K562 (cell line): ENCODE measurements around the gene AGT. TPM values are rescaled to one million over a fixed set of nuclear protein-coding genes. Genes with fewer than 3 reads are reported as not detected.
A peak's percentile ranks its signal among the peaks of the same experiment; 100 is the strongest.

ENCODE experiments used
- CTBP1 ChIP-seq: fragments of 450-650 bp; IDR thresholded peaks from 2 replicates; pipeline ENCODE4 v1.6.1; 2016; ENCODE audit warnings: borderline replicate concordance
- EZH2 ChIP-seq: IDR thresholded peaks from 2 replicates; pipeline ENCODE4 v1.6.1; 2012; ENCODE audit warnings: low read depth, mild to moderate bottlenecking, inconsistent platforms, low read length, borderline replicate concordance
- FOXA3 ChIP-seq, 2 experiments: fragments of 450-650 bp in 1 of 2; sonication (generic) in 1 of 2; formaldehyde crosslinking; IDR thresholded peaks in 1 of 2; conservative IDR thresholded peaks in 1 of 2; 2 replicates each; pipeline versions ENCODE4 v1.4.0 to v1.8.0; 2020 to 2022; ENCODE audit warnings: mild to moderate bottlenecking in 2 of 2, missing genetic modification reagents in 1 of 2
- HDGF ChIP-seq: fragments of 450-650 bp; IDR thresholded peaks from 2 replicates; pipeline ENCODE4 v1.6.1; 2016
- MAFG ChIP-seq: fragments of 450-650 bp; conservative IDR thresholded peaks from 2 replicates; pipeline ENCODE4 v1.6.1; 2016; ENCODE audit warnings: missing genetic modification characterization, missing compliant biosample characterization
- NCOR1 ChIP-seq: fragments of 450-650 bp; IDR thresholded peaks from 2 replicates; pipeline ENCODE4 v1.6.1; 2016; ENCODE audit warnings: mild to moderate bottlenecking, moderate library complexity
- NRF1 ChIP-seq, 2 experiments: fragments of 450-650 bp; IDR thresholded peaks in 1 of 2; conservative IDR thresholded peaks in 1 of 2; 2 replicates each; pipeline ENCODE4 v1.6.1; 2014; ENCODE audit warnings: mild to moderate bottlenecking in 2 of 2
- RBM14 ChIP-seq: fragments of 200-400 bp; formaldehyde crosslinking; IDR thresholded peaks from 2 replicates; pipeline ENCODE4 v1.6.1; 2018; ENCODE audit warnings: low read depth, mild to moderate bottlenecking, low read length, moderate library complexity, borderline replicate concordance; ENCODE audit not compliant: insufficient read depth
- RBM17 ChIP-seq: fragments of 200-400 bp; formaldehyde crosslinking; IDR thresholded peaks from 2 replicates; pipeline ENCODE4 v1.6.1; 2017; ENCODE audit warnings: low read depth, mild to moderate bottlenecking, low read length, borderline replicate concordance
- RBM34 ChIP-seq: fragments of 200-400 bp; formaldehyde crosslinking; IDR thresholded peaks from 2 replicates; pipeline ENCODE4 v1.6.1; 2018; ENCODE audit warnings: low read length, borderline replicate concordance; ENCODE audit not compliant: insufficient read depth
- SFPQ ChIP-seq: fragments of 200-400 bp; formaldehyde crosslinking; IDR thresholded peaks from 2 replicates; pipeline ENCODE4 v1.6.1; 2017; ENCODE audit warnings: mild to moderate bottlenecking, low read depth, low read length, moderate library complexity
- SRF ChIP-seq, 2 experiments: fragments of 250-450, 450-650 bp in 1 of 2; sonication (Bioruptor Pico) in 1 of 2; sonication (generic) in 1 of 2; formaldehyde crosslinking; IDR thresholded peaks; 2 replicates each; pipeline versions ENCODE4 v1.5.0 to v1.5.1; 2020 to 2022; ENCODE audit warnings: mild to moderate bottlenecking in 1 of 2, missing genetic modification reagents in 1 of 2
- SRSF9 ChIP-seq: fragments of 200-400 bp; formaldehyde crosslinking; IDR thresholded peaks from 2 replicates; pipeline ENCODE4 v1.6.1; 2017; ENCODE audit warnings: low read depth, low read length, borderline replicate concordance
- TAL1 ChIP-seq: fragments of 450-650 bp; IDR thresholded peaks from 2 replicates; pipeline ENCODE4 v1.6.1; 2016; ENCODE audit warnings: mild to moderate bottlenecking
- TFAP4 ChIP-seq: sonication (generic); formaldehyde crosslinking; IDR thresholded peaks from 2 replicates; pipeline ENCODE4 v1.8.0; 2022; ENCODE audit warnings: missing genetic modification reagents, mild to moderate bottlenecking, moderate library complexity, borderline replicate concordance
- U2AF1 ChIP-seq: fragments of 200-400 bp; formaldehyde crosslinking; optimal IDR thresholded peaks from 2 replicates; pipeline ENCODE3; 2017; ENCODE audit warnings: mild to moderate bottlenecking, low read depth, low read length, moderate library complexity
- USF1 ChIP-seq: sonication (generic); formaldehyde crosslinking; IDR thresholded peaks from 2 replicates; pipeline ENCODE4 v1.9.0; 2022; ENCODE audit warnings: mild to moderate bottlenecking, missing genetic modification reagents
- XRCC3 ChIP-seq: fragments of 450-650 bp; IDR thresholded peaks from 2 replicates; pipeline ENCODE4 v1.6.1; 2017; ENCODE audit warnings: mild to moderate bottlenecking, moderate library complexity
- ZHX1 ChIP-seq: fragments of 150-350 bp; conservative IDR thresholded peaks from 2 replicates; pipeline ENCODE4 v1.6.1; 2014; ENCODE audit warnings: low read length
- ZNF146 ChIP-seq: IDR thresholded peaks from one replicate; pipeline ENCODE4 v1.6.1; 2018; ENCODE audit warnings: missing compliant biosample characterization; ENCODE audit not compliant: unreplicated experiment
- ZNF197 ChIP-seq: fragments of 200-800 bp; sonication (Bioruptor generic); IDR thresholded peaks from 2 replicates; pipeline ENCODE4 v1.6.1; 2016; ENCODE audit warnings: low read depth, missing genetic modification characterization, missing compliant biosample characterization
- ZNF655 ChIP-seq: fragments of 250-450 bp; sonication (Bioruptor Pico); IDR thresholded peaks from 2 replicates; pipeline ENCODE4 v1.5.0; 2021
- polyA plus RNA-seq, 8 experiments: library from polyadenylated mRNA; depleted of rRNA in 4 of 8; stranded (reverse) in 5 of 8; unstranded in 3 of 8; fragments of >200 nt; fragmentation: Nextera tagmentation in 2 of 8; fragmentation: Illumina TruSeq in 1 of 8; extraction: Ambion mirVana in 2 of 8; extraction: Trizol in 1 of 8; gene quantifications; 2 replicates each; pipeline versions ENCODE4 v1.2.1 to v1.2.3, GENCODE V29; 2011 to 2014; ENCODE audit warnings: inconsistent platforms in 1 of 8, missing spikeins in 1 of 8
- total RNA-seq, 7 experiments: library from RNA; depleted of rRNA in 6 of 7; stranded (reverse); fragments of >200 nt in 6 of 7; fragmentation: Illumina TruSeq in 2 of 7; extraction: Trizol in 2 of 7; gene quantifications; 2 replicates each; pipeline versions ENCODE4 v1.2.1 to v1.2.3, GENCODE V29; 2011 to 2021; ENCODE audit warnings: low replicate concordance in 1 of 7

Gene AGT
- total and polyA plus RNA-seq, 9 of the 15 experiments (the other 6 are each of a cell fraction or from before 2014, with no cell fraction given), result 0.40 TPM; not detected in 8

- TF ChIP-seq ZNF655, result no peak
- TF ChIP-seq ZHX1, result no peak
- TF ChIP-seq U2AF1, result no peak
- no peak for TF ChIP-seq NRF1 (conservative IDR thresholded peaks at IDR 0.05 in 1 of 2, IDR thresholded peaks at IDR 0.05 in 1 of 2)
- peak; percentile 75 for TF ChIP-seq USF1 (CRISPR knock-in tag)
- no peak for TF ChIP-seq SRSF9
- no peak for TF ChIP-seq SRF (CRISPR knock-in tag; IDR thresholded peaks at IDR 0.05)
- TF ChIP-seq FOXA3 (CRISPR knock-in tag; conservative IDR thresholded peaks at IDR 0.05 in 1 of 2, IDR thresholded peaks at IDR 0.05 in 1 of 2), result no peak
- no peak for TF ChIP-seq MAFG (tag)
- no peak for TF ChIP-seq XRCC3
- no peak for TF ChIP-seq NCOR1
- no peak for TF ChIP-seq RBM14
- no peak for TF ChIP-seq ZNF146 (CRISPR knock-in tag)
- no peak for TF ChIP-seq CTBP1
- no peak for TF ChIP-seq TAL1
- TF ChIP-seq TFAP4 (CRISPR knock-in tag), result no peak
- no peak for TF ChIP-seq SFPQ
- TF ChIP-seq ZNF197 (CRISPR knock-in tag), result no peak
- no peak for TF ChIP-seq RBM17
- TF ChIP-seq HDGF, result no peak
- no peak for TF ChIP-seq RBM34
- TF ChIP-seq EZH2, result no peak
- TF ChIP-seq, all 486 proteins: peak for 5
These were observed 35.2 kb upstream of the AGT start (continued) for GRCh38 chr1:230749150-230749549.
